MCF 10A (cell line): ENCODE measurements around the gene ACSBG1. TPM values are rescaled to one million over a fixed set of nuclear protein-coding genes. Genes with fewer than 3 reads are reported as not detected.

Source experiments
- BruUV-seq: library from RNA; stranded (reverse); fragments of 400-500 nt; replicated peaks from 2 replicates; lab custom pipeline; 2021; lab: Mats Ljungman, UMichigan
- CTCF ChIA-PET: fragments of 300-600 bp; sonication (Branson Sonifier 250); formaldehyde crosslinking; extraction: SDS; loops from one replicate; lab custom pipeline; 2021; ENCODE audit warnings: antibody characterized with exemption, inconsistent platforms; lab: Yijun Ruan, JAX
- POLR2A ChIA-PET: fragments of 300-600, 350-650 bp; sonication (Branson Sonifier 250); formaldehyde crosslinking; extraction: SDS; loops from one replicate; lab custom pipeline; 2020; ENCODE audit warnings: antibody characterized with exemption, inconsistent platforms; lab: Yijun Ruan, JAX
- DNase-seq: peaks from one replicate; pipeline ENCODE4 v3.0.0-alpha.2; 2018; ENCODE audit not compliant: unreplicated experiment
- H3K27ac Mint-ChIP-seq: one replicate; pipeline ENCODE4 v1.8.0; 2022; ENCODE audit warnings: mild to moderate bottlenecking, low read depth, mixed read lengths; ENCODE audit not compliant: unreplicated experiment
- H3K27me3 Mint-ChIP-seq: one replicate; pipeline ENCODE4 v1.8.0; 2022; ENCODE audit warnings: mixed read lengths; ENCODE audit not compliant: insufficient read depth, unreplicated experiment
- H3K36me3 Mint-ChIP-seq: one replicate; pipeline ENCODE4 v1.8.0; 2022; ENCODE audit warnings: mild to moderate bottlenecking, moderate library complexity, mixed read lengths; ENCODE audit not compliant: insufficient read depth, unreplicated experiment
- H3K4me1 Mint-ChIP-seq: one replicate; pipeline ENCODE4 v1.8.0; 2022; ENCODE audit warnings: mixed read lengths; ENCODE audit not compliant: insufficient read depth, unreplicated experiment
- H3K4me3 Mint-ChIP-seq: one replicate; pipeline ENCODE4 v1.8.0; 2022; ENCODE audit warnings: mild to moderate bottlenecking, moderate library complexity, mixed read lengths; ENCODE audit not compliant: unreplicated experiment
- H3K9me3 Mint-ChIP-seq: one replicate; pipeline ENCODE4 v1.8.0; 2022; ENCODE audit warnings: mixed read lengths; ENCODE audit not compliant: unreplicated experiment
- CTCF ChIP-seq: fragments of 200-600 bp; IDR thresholded peaks from one replicate; pipeline ENCODE4 v1.8.0; 2022; ENCODE audit warnings: antibody characterized with exemption, mild to moderate bottlenecking; ENCODE audit not compliant: unreplicated experiment
- intact Hi-C: fragments of 100-400 bp; cut with micrococcal nuclease; formaldehyde crosslinking; loops from 2 replicates; pipeline ENCODE4 v1.14.1; 2022
- total RNA-seq: library from RNA; stranded (reverse); gene quantifications from 2 replicates; pipeline ENCODE4 v1.2.3, GENCODE V29; 2022

Gene ACSBG1
- total RNA-seq, 1 experiment from 2014 or later: not detected

- Mint-ChIP-seq H3K27me3 (no peaks in the 10 kb centered on the region), H3K4me3 (peak overlapping the region; percentile 92), H3K27ac (peak overlapping the region; percentile 90), H3K36me3 (peaks cover 14% of the 10 kb centered on the region), H3K9me3 (no peaks in the 10 kb centered on the region), H3K4me1 (peaks cover 36% of the 10 kb centered on the region)
- BruUV-seq: no TSS peak
- TF ChIP-seq CTCF: no peak
- intact Hi-C loops: loop anchor here (2.0 kb wide), 1 partner anchor 17 kb away; no protein-coding TSS in a partner anchor
- DNase-seq: peak; percentile 47
- ChIA-PET POLR2A (interaction anchor here (0.6 to 3.2 kb wide), 21 partner anchors 9 to 724 kb away, joined by 3 to 22 read pairs (median 4); partner anchors contain the start of genes IREB2 and SKIC8), CTCF (interaction anchor here (0.5 to 2.2 kb wide), 7 partner anchors 11 to 415 kb away, joined by 3 to 10 read pairs (median 4); partner anchors contain the start of genes CHRNA5 and CIB2)
Observed at GRCh38 chr15:78149805-78150751, 84.3 kb downstream of the ACSBG1 start.

GRCh38 chr15:78149068-78149804, 85.1 kb downstream of the ACSBG1 start, which contains the start of gene IDH3A:
IDH3A (plus strand) TSS chr15:78149362; CDS start chr15:78149404, 42 bp downstream.
- TF ChIP-seq CTCF: no peak
- TSS peak; percentile 45 for BruUV-seq
- peaks cover 35% of the 10 kb centered on the region for H3K4me1 Mint-ChIP-seq
- peak within 1 kb of the TSS; percentile 92 for H3K4me3 Mint-ChIP-seq
- DNase-seq: peak; percentile 97
- intact Hi-C loops: loop anchor here (2.0 kb wide), 1 partner anchor 16 kb away; no protein-coding TSS in a partner anchor
- H3K36me3 Mint-ChIP-seq: peaks cover 14% of the 10 kb centered on the region
- H3K27me3 Mint-ChIP-seq: no peaks in the 10 kb centered on the region
- no peaks in the 10 kb centered on the region for H3K9me3 Mint-ChIP-seq
- peak within 1 kb of the TSS; percentile 90 for H3K27ac Mint-ChIP-seq
- CTCF ChIA-PET: interaction anchor here (0.5 to 2.2 kb wide), 12 partner anchors 10 to 416 kb away, joined by 3 to 10 read pairs (median 4); partner anchors contain the start of genes CHRNA5 and CIB2
- POLR2A ChIA-PET: interaction anchor here (0.5 to 3.4 kb wide), 27 partner anchors 8 to 725 kb away, joined by 3 to 28 read pairs (median 4); partner anchors contain the start of genes IREB2 and SKIC8

- no peaks in the 10 kb centered on the region for H3K9me3 Mint-ChIP-seq
- intact Hi-C loops: loop anchor here (2.0 kb wide), 1 partner anchor 16 kb away; no protein-coding TSS in a partner anchor
- CTCF ChIA-PET: interaction anchor here (0.5 to 2.2 kb wide), 11 partner anchors 10 to 182 kb away, joined by 3 to 10 read pairs (median 4); partner anchors contain the start of gene CIB2
Observed at GRCh38 chr15:78148392-78149067, 85.8 kb downstream of the ACSBG1 start.

More at GRCh38 chr15:78148392-78149067, 85.8 kb downstream of the ACSBG1 start:
- Mint-ChIP-seq H3K27ac (peak overlapping the region; percentile 90), H3K4me1 (peaks cover 35% of the 10 kb centered on the region), H3K27me3 (no peaks in the 10 kb centered on the region), H3K36me3 (peaks cover 14% of the 10 kb centered on the region), H3K4me3 (peak overlapping the region; percentile 92)
- POLR2A ChIA-PET: interaction anchor here (0.6 to 3.4 kb wide), 17 partner anchors 7 to 313 kb away, joined by 3 to 28 read pairs (median 4); no protein-coding TSS in a partner anchor
- no peak for DNase-seq
- BruUV-seq: TSS peak; percentile 89
- no peak for TF ChIP-seq CTCF
